Measurements from ENCODE around the gene CDH4.

- TF ChIP-seq JUND (IDR thresholded peaks at IDR 0.05; ENCODE audit: low read length) = no peak
- no peak for TF ChIP-seq EP300 (IDR thresholded peaks at IDR 0.05; ENCODE audit: borderline replicate concordance in 1 of 2, low read depth in 2 of 2, low read length in 2 of 2)
- TF ChIP-seq TBP (IDR thresholded peaks at IDR 0.05; ENCODE audit: low read depth, low read length) = no peak
- TF ChIP-seq CTCF (IDR thresholded peaks at IDR 0.05; ENCODE audit: control extremely low read depth in 1 of 3, insufficient read depth in 1 of 3, low read depth in 1 of 3, low read length in 3 of 3) = no peak
- no peak for TF ChIP-seq POLR2A (IDR thresholded peaks at IDR 0.05; ENCODE audit: control extremely low read depth in 1 of 2, low read depth in 2 of 2, low read length in 2 of 2)
Measured at GRCh38 chr20:61655591-61655990, 403.5 kb downstream of the CDH4 start.

All from H1 (cell line).